Gastrocnemius medialis (tissue), 4 donors: ENCODE results near the gene CPEB3. TPM values are rescaled to one million over a fixed set of nuclear protein-coding genes. Genes with fewer than 3 reads are reported as not detected.
A peak's percentile ranks its signal among the peaks of the same experiment; 100 is the strongest.
"Not testable (repeated sequence)": the region's sequence is repeated elsewhere in the genome, so short reads cannot be mapped to it uniquely, and the experiment has no call there.

ENCODE experiments used
- ATAC-seq, 2 donors: fragments of 150-250 bp; one replicate each; pipeline ENCODE4 v1.9.1; 2016
- DNase-seq, 2 donors: peaks; one replicate each; pipeline ENCODE4 v3.0.0-alpha.2; 2019
- H3K27ac ChIP-seq, 4 donors: fragments of 200-600 bp; sonication (generic); 1 replicate in 1 of 4; 2 replicates in 3 of 4; pipeline ENCODE4 v1.5.1; 2016 to 2018; ENCODE audit warnings: mild to moderate bottlenecking in 2 of 4, moderate library complexity in 1 of 4
- H3K27me3 ChIP-seq, 3 donors: fragments of 200-600 bp; sonication (generic) in 2 of 3; 1 replicate in 1 of 3; 2 replicates in 2 of 3; pipeline versions ENCODE4 v1.5.1 to v1.6.0; 2016 to 2019; ENCODE audit warnings: mild to moderate bottlenecking in 1 of 3, moderate library complexity in 1 of 3
- H3K36me3 ChIP-seq, 2 donors: fragments of 200-600 bp; sonication (generic) in 1 of 2; one replicate each; pipeline ENCODE4 v1.5.1; 2017 to 2018
- H3K4me1 ChIP-seq, 2 donors: fragments of 200-600 bp; sonication (generic) in 1 of 2; one replicate each; pipeline ENCODE4 v1.5.1; 2016 to 2017; ENCODE audit warnings: mild to moderate bottlenecking in 2 of 2
- H3K4me3 ChIP-seq, 4 donors: fragments of 200-600 bp; sonication (generic) in 3 of 4; 1 replicate in 1 of 4; 2 replicates in 3 of 4; pipeline ENCODE4 v1.5.1; 2016 to 2019; ENCODE audit warnings: mild to moderate bottlenecking in 2 of 4
- H3K9me3 ChIP-seq, 3 donors: fragments of 200-600 bp; sonication (generic) in 2 of 3; 1 replicate in 1 of 3; 2 replicates in 2 of 3; pipeline ENCODE4 v1.5.1; 2016 to 2019
- CTCF ChIP-seq, 5 experiments: fragments of 450-650 bp in 3 of 5; fragments of 200-600 bp in 2 of 5; sonication (generic) in 2 of 5; IDR thresholded peaks in 4 of 5; conservative IDR thresholded peaks in 1 of 5; 1 replicate in 4 of 5; 2 replicates in 1 of 5; pipeline ENCODE4 v1.5.1; 2016 to 2019; ENCODE audit warnings: antibody characterized with exemption in 5 of 5, mild to moderate bottlenecking in 3 of 5, moderate library complexity in 3 of 5
- POLR2A ChIP-seq, 2 donors: fragments of 450-650 bp; IDR thresholded peaks; one replicate each; pipeline ENCODE4 v1.6.1; 2017; ENCODE audit warnings: antibody characterized with exemption in 2 of 2, mild to moderate bottlenecking in 2 of 2, moderate library complexity in 2 of 2
- in situ Hi-C, 4 donors: fragments of 200-750 bp; cut with MboI; loops; one replicate each; pipeline versions ENCODE4 v1.15.0 to v1.8.0; 2017; ENCODE audit warnings: low sequenced_read_pairs in 4 of 4
- intact Hi-C: fragments of 100-400 bp; cut with DNase I; formaldehyde crosslinking; loops from one replicate; pipeline ENCODE4 v1.15.1; 2023; ENCODE audit warnings: low total_unique reads
- total RNA-seq, 4 donors: library from RNA; depleted of rRNA; stranded (reverse); fragments of >200 nt; gene quantifications; one replicate each; pipeline versions ENCODE4 v1.1.0 to v1.2.3, GENCODE V29; 2016

Gene CPEB3
- total RNA-seq = 10 to 100 TPM; 14.5 to 22.5 (median 18.0) TPM

DNA sequence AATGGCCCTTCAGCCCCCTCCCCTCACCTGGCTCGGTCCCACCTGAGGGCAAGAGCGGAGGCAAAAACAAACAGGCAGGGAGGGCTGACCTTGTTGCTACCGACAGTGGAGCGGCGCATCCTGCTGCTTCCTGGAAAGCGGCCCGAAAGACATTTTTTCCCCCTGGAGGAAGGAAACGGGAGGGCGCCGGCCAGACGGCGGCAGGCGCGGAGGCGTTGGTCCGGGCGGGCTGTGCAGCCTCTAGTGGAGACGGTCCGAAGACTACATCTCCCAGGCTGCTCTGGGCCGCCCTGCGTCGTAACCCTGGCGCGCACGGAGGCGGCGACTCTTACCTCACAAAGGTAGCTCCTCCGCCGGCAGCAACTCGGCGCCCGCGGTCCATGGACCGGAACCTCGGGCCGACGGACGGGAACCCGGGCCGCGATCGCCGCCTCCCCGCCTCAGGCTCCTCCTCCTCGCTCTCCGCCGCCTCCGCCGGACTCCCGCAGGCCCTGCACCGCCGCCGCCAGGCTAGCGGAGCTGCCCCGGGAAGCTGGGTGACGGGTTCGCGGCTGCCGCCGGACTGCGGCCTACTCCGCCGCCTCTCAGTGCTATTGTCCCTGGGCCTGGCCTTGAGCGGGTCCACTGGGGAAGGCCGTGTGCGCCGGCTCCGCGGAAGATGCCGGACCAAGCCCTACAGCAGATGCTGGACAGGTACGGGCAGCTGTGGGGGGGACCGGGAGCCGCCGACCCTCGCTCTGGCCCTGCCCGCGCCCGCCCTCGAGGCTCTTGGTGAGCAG, at the start of gene CPEB3, which contains the start of gene MARCHF5:
Gene CPEB3 (minus strand): TSS at position 242 of the 779 bp plus-strand sequence. CDS start 50,728 bp downstream, outside the sequence.
Gene MARCHF5 (plus strand): TSS at position 331 of the 779 bp plus-strand sequence. CDS start 328 bp downstream, at position 659.
- Histone ChIP-seq H3K4me3 (peak within 1 kb of the TSS; percentile 67 to 93 (median 88)), H3K27ac (peak within 1 kb of the TSS; percentile 89 to 98 (median 93)), H3K9me3 (no peaks in the 10 kb centered on the region), H3K4me1 (peaks cover 11 to 18% of the 10 kb centered on the region in 2 donors), H3K27me3 (no peaks in the 10 kb centered on the region), H3K36me3 (no peaks in the 10 kb centered on the region)
- ATAC-seq = peak; percentile 91 to 94
- TF ChIP-seq POLR2A (IDR thresholded peaks at IDR 0.05) (peak; percentile 79 to 87), CTCF (IDR thresholded peaks at IDR 0.05 in 4 of 5, conservative IDR thresholded peaks at IDR 0.05 in 1 of 5) (peak; percentile 78 to 86 (median 83))
- in situ Hi-C loops = loop anchor here in 3 of 4 donors (10.0 to 25.0 kb wide), 3 partner anchors 196 to 206 kb away; no protein-coding TSS in a partner anchor
- DNase-seq = peak; percentile 94 to 96
- intact Hi-C loops = loop anchor here (1.0 to 5.0 kb wide), 6 partner anchors 52 to 494 kb away; partner anchors contain the start of genes BTAF1 and TNKS2

DNA sequence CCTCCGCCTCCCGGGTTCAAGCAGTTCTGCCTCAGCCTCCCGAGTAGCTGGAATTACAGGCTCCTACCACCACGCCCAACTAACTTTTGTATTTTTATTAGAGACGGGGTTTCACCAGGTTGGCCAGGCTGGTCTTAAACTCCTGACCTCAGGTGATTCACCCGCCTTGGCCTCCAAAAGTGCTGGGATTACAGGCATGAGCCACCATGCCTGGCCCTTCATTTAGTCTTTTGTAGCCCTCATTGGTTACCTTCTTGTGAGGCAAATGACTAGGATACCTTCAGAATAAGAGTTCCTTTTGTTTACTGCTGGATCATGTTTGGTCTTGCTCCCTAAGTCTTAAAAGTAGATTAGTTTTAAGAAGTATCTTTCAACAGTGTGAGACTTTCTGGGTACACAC, 39.0 kb upstream of the CPEB3 start:
- H3K36me3 ChIP-seq, H3K4me3 ChIP-seq, ATAC-seq, H3K9me3 ChIP-seq, DNase-seq, intact Hi-C loops, H3K27ac ChIP-seq, H3K27me3 ChIP-seq, in situ Hi-C loops: not testable (repeated sequence)
- peaks cover 19 to 33% of the 10 kb centered on the region in 2 donors for H3K4me1 ChIP-seq

DNA sequence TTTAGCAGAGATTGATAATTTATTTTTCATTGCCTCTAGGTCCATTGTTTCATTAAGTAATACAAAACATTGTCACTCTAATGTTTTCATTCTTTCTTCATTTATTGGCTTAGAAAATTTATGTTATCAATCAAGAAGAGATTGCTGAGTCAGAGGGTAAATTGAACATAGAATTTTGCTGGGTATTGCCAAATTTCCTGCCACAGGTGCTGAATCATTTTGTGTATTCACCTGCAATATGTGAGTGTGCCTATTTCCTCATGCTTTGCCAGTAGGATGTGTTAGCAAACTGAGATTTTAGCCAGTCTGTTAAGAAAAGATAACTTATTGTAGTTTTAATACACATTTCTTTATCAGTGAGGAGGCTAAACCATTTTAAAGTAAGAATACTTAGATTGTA, 38.1 kb upstream of the CPEB3 start:
- DNase-seq (no peak), ATAC-seq (no peak)
- Histone ChIP-seq H3K27ac (no peak overlapping the region), H3K4me1 (peaks cover 19 to 33% of the 10 kb centered on the region in 2 donors), H3K4me3 (no peak overlapping the region), H3K36me3 (no peaks in the 10 kb centered on the region), H3K9me3 (no peaks in the 10 kb centered on the region), H3K27me3 (no peaks in the 10 kb centered on the region)
- TF ChIP-seq CTCF (IDR thresholded peaks at IDR 0.05 in 4 of 5, conservative IDR thresholded peaks at IDR 0.05 in 1 of 5) (no peak), POLR2A (IDR thresholded peaks at IDR 0.05) (no peak)
- intact Hi-C loops (no loop called here), in situ Hi-C loops (no loop called here)

GRCh38 chr10:92327445-92328433, 36.9 kb upstream of the CPEB3 start:
- DNase-seq = no peak
- intact Hi-C loops (no loop called here), in situ Hi-C loops (no loop called here)
- no peaks in the 10 kb centered on the region for H3K36me3 ChIP-seq
- H3K27me3 ChIP-seq = no peaks in the 10 kb centered on the region
- no peak overlapping the region for H3K27ac ChIP-seq
- ATAC-seq = peak; percentile 68 to 74
- no peak overlapping the region for H3K4me3 ChIP-seq
- peaks cover 19 to 36% of the 10 kb centered on the region in 2 donors for H3K4me1 ChIP-seq
- no peaks in the 10 kb centered on the region for H3K9me3 ChIP-seq
- no peak for TF ChIP-seq CTCF (IDR thresholded peaks at IDR 0.05 in 4 of 5, conservative IDR thresholded peaks at IDR 0.05 in 1 of 5)
- no peak for TF ChIP-seq POLR2A (IDR thresholded peaks at IDR 0.05)
